Cerebellar nuclear complex (tissue), 1 donor: Measurements from ENCODE around the gene CDO1.
"Not testable (repeated sequence)": the region's sequence is repeated elsewhere in the genome, so short reads cannot be mapped to it uniquely, and the experiment has no call there.

Experiments used
- DNase-seq, 2 experiments: peaks; one replicate each; lab custom pipeline; 2025; lab: John Stamatoyannopoulos, UW

Gene CDO1

GRCh38 chr5:115829913-115830312 is 13.5 kb upstream of the CDO1 start:
- no peak for DNase-seq

- no peak for DNase-seq
These were observed 9.5 kb upstream of the CDO1 start for GRCh38 chr5:115825948-115826347.

- not testable (repeated sequence) for DNase-seq
These were observed 8.5 kb upstream of the CDO1 start for GRCh38 chr5:115824983-115825382.

GRCh38 chr5:115820846-115821245 is 4.4 kb upstream of the CDO1 start:
- no peak for DNase-seq

GRCh38 chr5:115818821-115819220 is 2.4 kb upstream of the CDO1 start:
- DNase-seq = no peak

GRCh38 chr5:115817386-115817785 is 927 bp upstream of the CDO1 start:
- DNase-seq = no peak

GRCh38 chr5:115815693-115816225 is 700 bp downstream of the CDO1 start:
- no peak for DNase-seq

- DNase-seq = no peak
These were observed 1.3 kb downstream of the CDO1 start for GRCh38 chr5:115815006-115815692.

- DNase-seq = no peak
These were observed 2.7 kb downstream of the CDO1 start for GRCh38 chr5:115813719-115814118.

- no peak for DNase-seq
These were observed 4.1 kb downstream of the CDO1 start for GRCh38 chr5:115812372-115812771.

- DNase-seq = no peak
These were observed 5.1 kb downstream of the CDO1 start for GRCh38 chr5:115811406-115811805.

- no peak for DNase-seq
These were observed 5.7 kb downstream of the CDO1 start for GRCh38 chr5:115810761-115811160.

GRCh38 chr5:115809946-115810345 is 6.5 kb downstream of the CDO1 start:
- DNase-seq = no peak

- DNase-seq = not testable (repeated sequence)
These were observed 8.4 kb downstream of the CDO1 start for GRCh38 chr5:115808066-115808465.

GRCh38 chr5:115807654-115808052 is 8.8 kb downstream of the CDO1 start:
- DNase-seq = no peak

- DNase-seq = no peak
These were observed 9.3 kb downstream of the CDO1 start for GRCh38 chr5:115806986-115807653.

GRCh38 chr5:115801984-115802383 is 14.5 kb downstream of the CDO1 start:
- DNase-seq = no peak

GRCh38 chr5:115801152-115801551 is 15.3 kb downstream of the CDO1 start:
- no peak for DNase-seq

GRCh38 chr5:115800108-115800507 is 16.4 kb downstream of the CDO1 start:
- no peak for DNase-seq

- no peak for DNase-seq
These were observed 18.2 kb downstream of the CDO1 start for GRCh38 chr5:115798252-115798651.

- no peak for DNase-seq
These were observed 19.8 kb downstream of the CDO1 start for GRCh38 chr5:115796656-115797055.

- no peak for DNase-seq
These were observed 20.8 kb downstream of the CDO1 start for GRCh38 chr5:115795700-115796099.

GRCh38 chr5:115788440-115788839 is 28.0 kb downstream of the CDO1 start:
- no peak for DNase-seq

GRCh38 chr5:115787426-115787825 is 29.0 kb downstream of the CDO1 start:
- DNase-seq = no peak
